ENCODE data around the gene ZNF383.
"Not testable (repeated sequence)": the region's sequence is repeated elsewhere in the genome, so short reads cannot be mapped to it uniquely, and the experiment has no call there.

Gene ZNF383

GRCh38 chr19:37263028-37263427 lies 45.0 kb downstream of the ZNF383 start:
- DNase-seq, H3K27ac Mint-ChIP-seq, CTCF ChIA-PET, H3K4me3 Mint-ChIP-seq, H3K27me3 Mint-ChIP-seq, H3K4me1 Mint-ChIP-seq, H3K36me3 Mint-ChIP-seq: not testable (repeated sequence)
- peaks cover 31% of the 10 kb centered on the region for H3K9me3 Mint-ChIP-seq

DNA sequence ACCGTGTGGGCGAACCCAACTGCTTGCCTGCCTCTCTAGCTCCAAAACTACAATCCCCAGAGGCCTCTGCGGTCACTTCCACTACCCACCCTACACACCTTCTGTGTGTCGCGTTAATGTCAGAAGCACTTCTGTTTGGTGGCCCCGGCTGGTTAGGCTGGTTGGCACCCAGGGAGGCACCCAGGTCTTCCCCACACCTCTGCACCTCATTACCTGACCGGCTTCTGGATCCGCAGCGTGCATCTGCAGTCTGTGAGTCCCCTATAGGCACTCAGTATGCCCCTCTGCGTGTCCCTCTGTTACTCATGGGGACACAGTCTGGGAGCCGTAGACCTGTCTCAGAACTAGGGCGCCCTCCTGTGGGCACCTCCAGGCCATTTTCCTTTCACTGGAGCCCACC lies 49.0 kb downstream of the ZNF383 start:
- DNase-seq, H3K4me1 Mint-ChIP-seq, H3K4me3 Mint-ChIP-seq, H3K27me3 Mint-ChIP-seq, H3K27ac Mint-ChIP-seq, CTCF ChIA-PET, H3K36me3 Mint-ChIP-seq: not testable (repeated sequence)
- H3K9me3 Mint-ChIP-seq = peaks cover 20% of the 10 kb centered on the region

DNA sequence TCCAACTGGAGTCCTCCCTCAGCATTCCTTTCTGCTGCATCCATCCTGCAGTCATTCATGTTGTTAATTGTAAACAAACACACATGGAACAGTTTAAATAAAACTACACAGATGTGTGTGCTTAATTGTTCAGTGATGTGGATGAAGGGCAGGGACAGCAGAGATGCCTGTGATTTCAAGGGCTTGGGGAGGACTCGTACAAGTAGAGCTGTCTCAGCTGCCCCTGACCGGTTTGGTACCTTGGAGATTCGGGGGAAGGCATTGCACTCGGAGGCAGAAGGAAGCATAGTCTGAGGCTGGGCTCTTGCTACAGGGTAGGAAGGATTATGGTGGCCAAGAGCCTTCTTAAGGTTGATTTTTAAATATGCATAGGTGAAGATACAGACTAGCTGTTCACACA lies 49.7 kb downstream of the ZNF383 start:
- H3K9me3 Mint-ChIP-seq = peaks cover 14% of the 10 kb centered on the region
- H3K36me3 Mint-ChIP-seq, H3K4me3 Mint-ChIP-seq, CTCF ChIA-PET, H3K4me1 Mint-ChIP-seq, DNase-seq, H3K27ac Mint-ChIP-seq, H3K27me3 Mint-ChIP-seq: not testable (repeated sequence)

GRCh38 chr19:37280656-37281055 lies 62.6 kb downstream of the ZNF383 start:
- H3K36me3 Mint-ChIP-seq, H3K4me1 Mint-ChIP-seq, CTCF ChIA-PET, H3K4me3 Mint-ChIP-seq, H3K9me3 Mint-ChIP-seq, H3K27me3 Mint-ChIP-seq, DNase-seq, H3K27ac Mint-ChIP-seq: not testable (repeated sequence)

DNA sequence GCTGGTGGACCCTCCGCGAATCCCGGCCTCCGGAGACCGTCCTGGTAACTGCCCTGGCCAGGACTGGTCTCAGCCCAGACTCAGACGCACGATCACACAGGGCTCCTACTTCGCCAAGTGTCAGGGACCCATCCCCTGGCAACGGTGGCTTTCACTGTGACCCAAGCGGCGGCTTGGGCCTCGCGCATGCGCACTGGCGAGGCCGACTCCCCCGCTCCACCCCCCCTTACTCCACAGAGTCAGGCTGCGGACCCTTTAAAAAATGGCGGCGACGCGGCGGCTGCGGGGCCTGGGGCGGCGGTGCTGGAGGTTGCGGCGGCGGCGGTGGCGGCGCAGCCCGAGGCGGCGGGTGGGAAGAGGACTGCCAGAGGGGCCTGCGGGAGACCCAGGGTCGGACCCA lies 66.0 kb downstream of the ZNF383 start:
- H3K4me1 Mint-ChIP-seq, H3K36me3 Mint-ChIP-seq, DNase-seq, H3K4me3 Mint-ChIP-seq, H3K27ac Mint-ChIP-seq, H3K9me3 Mint-ChIP-seq, CTCF ChIA-PET, H3K27me3 Mint-ChIP-seq: not testable (repeated sequence)

DNA sequence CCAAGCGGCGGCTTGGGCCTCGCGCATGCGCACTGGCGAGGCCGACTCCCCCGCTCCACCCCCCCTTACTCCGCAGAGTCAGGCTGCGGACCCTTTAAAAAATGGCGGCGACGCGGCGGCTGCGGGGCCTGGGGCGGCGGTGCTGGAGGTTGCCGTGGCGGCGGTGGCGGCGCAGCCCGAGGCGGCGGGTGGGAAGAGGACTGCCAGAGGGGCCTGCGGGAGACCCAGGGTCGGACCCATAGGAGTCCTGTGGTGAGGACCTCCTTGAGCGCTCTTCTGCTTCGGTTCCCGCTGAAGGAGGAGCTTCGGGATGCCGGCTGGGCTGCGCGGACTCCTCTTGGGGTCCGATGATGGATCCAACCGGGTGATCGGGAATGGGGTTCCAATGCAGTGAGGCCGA lies 71.2 kb downstream of the ZNF383 start:
- H3K27me3 Mint-ChIP-seq, H3K9me3 Mint-ChIP-seq, H3K27ac Mint-ChIP-seq, H3K36me3 Mint-ChIP-seq, H3K4me3 Mint-ChIP-seq, H3K4me1 Mint-ChIP-seq, CTCF ChIA-PET: not testable (repeated sequence)
- peak; percentile 20 for DNase-seq

DNA sequence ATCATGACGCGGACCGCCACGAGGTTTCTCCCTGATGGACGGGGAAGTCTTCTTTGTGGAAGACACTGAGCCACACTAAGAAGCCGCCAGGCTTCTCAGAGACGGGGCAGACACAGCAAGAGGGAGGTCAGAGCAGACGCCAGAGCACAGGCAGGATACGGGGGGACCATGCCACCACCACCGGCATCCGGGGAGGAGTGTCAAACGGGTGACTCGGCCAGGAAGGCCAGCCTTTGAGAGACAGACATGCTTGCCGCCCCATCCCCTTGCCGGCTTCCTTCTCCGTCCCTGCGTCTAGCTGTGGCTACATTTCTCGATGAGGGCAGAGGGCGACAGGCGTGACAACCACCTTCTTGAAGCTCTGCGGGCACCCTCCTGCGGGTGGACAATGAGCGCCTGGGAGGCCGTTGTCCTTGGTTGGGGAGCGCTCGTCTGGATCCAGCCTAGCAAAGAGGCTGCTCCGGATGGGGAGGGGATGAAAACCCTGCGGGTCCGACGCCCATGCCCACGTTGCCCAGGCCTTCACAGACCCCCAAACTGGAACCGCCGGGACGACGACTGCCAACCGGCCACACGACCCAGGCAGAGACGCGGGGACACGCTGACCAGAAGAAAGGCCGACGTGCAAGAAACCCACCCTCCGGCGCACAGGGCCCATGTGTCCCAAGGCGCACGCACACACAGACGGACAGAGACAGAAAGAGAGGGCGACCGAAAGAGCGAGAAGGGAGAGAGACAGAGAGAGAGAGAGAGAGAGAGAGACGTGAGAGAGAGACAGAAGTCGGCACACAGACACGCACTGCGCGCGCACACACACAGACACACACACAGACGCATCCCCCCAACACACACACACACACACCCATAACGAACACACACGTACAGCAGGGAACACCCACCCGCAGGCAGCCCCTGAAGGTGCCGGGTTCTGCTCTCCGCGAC lies 75.3 kb downstream of the ZNF383 start:
- H3K9me3 Mint-ChIP-seq, H3K36me3 Mint-ChIP-seq, H3K27me3 Mint-ChIP-seq, H3K4me3 Mint-ChIP-seq, CTCF ChIA-PET, H3K27ac Mint-ChIP-seq, H3K4me1 Mint-ChIP-seq: not testable (repeated sequence)
- peak; percentile 21 for DNase-seq

DNA sequence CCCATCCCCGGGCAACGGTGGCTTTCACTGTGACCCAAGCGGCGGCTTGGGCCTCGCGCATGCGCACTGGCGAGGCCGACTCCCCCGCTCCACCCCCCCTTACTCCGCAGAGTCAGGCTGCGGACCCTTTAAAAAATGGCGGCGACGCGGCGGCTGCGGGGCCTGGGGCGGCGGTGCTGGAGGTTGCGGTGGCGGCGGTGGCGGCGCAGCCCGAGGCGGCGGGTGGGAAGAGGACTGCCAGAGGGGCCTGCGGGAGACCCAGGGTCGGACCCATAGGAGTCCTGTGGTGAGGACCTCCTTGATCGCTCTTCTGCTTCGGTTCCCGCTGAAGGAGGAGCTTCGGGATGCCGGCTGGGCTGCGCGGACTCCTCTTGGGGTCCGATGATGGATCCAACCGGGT lies 76.2 kb downstream of the ZNF383 start:
- DNase-seq, H3K4me3 Mint-ChIP-seq, CTCF ChIA-PET, H3K27ac Mint-ChIP-seq, H3K9me3 Mint-ChIP-seq, H3K27me3 Mint-ChIP-seq, H3K36me3 Mint-ChIP-seq, H3K4me1 Mint-ChIP-seq: not testable (repeated sequence)
